Neural cell (in vitro differentiated cells): Measurements from ENCODE around the gene IL13RA2.

Source experiments
- CTCF ChIP-seq: fragments of 450-650 bp; IDR thresholded peaks from 2 replicates; pipeline ENCODE4 v1.5.1; 2014; ENCODE audit warnings: antibody characterized with exemption, mild to moderate bottlenecking, moderate library complexity; ENCODE audit not compliant: poor library complexity, severe bottlenecking
- EP300 ChIP-seq: fragments of 450-650 bp; conservative IDR thresholded peaks from 2 replicates; pipeline ENCODE4 v1.6.1; 2014; ENCODE audit warnings: antibody characterized with exemption, mild to moderate bottlenecking, moderate library complexity; ENCODE audit not compliant: poor library complexity, severe bottlenecking
- EZH2 ChIP-seq: fragments of 200-600, 300-800 bp; shearing (Covaris generic), sonication (generic); IDR thresholded peaks from 2 replicates; pipeline ENCODE4 v1.6.1; 2014; ENCODE audit warnings: antibody characterized with exemption, low read length, borderline replicate concordance, mild to moderate bottlenecking; ENCODE audit not compliant: insufficient read depth, poor library complexity, severe bottlenecking
- MXI1 ChIP-seq: fragments of 450-650 bp; conservative IDR thresholded peaks from 2 replicates; pipeline ENCODE4 v1.6.1; 2014; ENCODE audit warnings: antibody characterized with exemption, mild to moderate bottlenecking; ENCODE audit not compliant: poor library complexity, severe bottlenecking
- REST ChIP-seq: IDR thresholded peaks from 2 replicates; pipeline ENCODE4 v1.6.1; 2012; ENCODE audit warnings: borderline replicate concordance
- SMC3 ChIP-seq: fragments of 450-650 bp; conservative IDR thresholded peaks from 2 replicates; pipeline ENCODE4 v1.6.1; 2014; ENCODE audit warnings: antibody characterized with exemption, mild to moderate bottlenecking, moderate library complexity; ENCODE audit not compliant: poor library complexity
- TAF1 ChIP-seq: IDR thresholded peaks from 2 replicates; pipeline ENCODE4 v1.6.1; 2012; ENCODE audit warnings: low read depth

DNA sequence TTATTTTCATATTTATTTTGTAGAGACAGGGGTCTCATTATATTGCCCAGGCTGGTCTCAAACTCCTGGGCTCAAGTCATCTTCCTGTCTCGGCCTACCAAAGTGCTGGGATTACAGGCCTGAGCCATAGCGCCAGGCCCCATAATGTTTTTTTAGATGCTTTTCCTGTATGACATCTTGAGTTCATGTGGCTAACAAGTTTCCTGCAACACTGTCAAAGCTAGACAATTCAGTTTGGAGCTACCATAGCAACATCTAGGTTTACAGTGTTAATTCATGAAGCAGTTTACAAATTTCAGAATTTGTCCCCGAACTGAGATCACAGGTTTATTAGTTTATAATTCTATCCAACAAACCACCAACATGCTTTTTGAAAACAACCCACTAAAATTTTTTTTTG lies 6.4 kb upstream of the IL13RA2 start:
- TF ChIP-seq CTCF (no peak), MXI1 (no peak), EZH2 (no peak), TAF1 (no peak), EP300 (no peak), REST (no peak), SMC3 (no peak)
